ENCODE measurements around the gene TMEM232.
"Not testable (repeated sequence)": the region's sequence is repeated elsewhere in the genome, so short reads cannot be mapped to it uniquely, and the experiment has no call there.

The TMEM232 gene

DNA sequence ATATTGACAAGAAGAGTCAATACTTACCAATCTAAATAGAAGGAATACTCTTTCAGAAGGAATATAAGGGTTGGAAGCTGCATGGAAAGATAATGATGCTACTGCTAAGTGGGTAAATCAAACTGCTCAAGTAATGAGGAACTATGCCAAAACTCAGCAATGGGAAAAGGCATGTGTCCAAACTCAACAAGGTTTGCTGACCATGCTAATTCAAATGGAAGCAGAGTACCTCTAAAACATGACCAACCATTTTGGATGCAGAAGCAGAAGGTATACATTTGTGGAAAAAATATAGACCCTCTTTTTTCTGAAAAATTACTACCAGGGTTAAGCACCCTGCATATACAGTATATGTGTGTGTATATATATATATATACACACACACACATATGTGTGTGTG lies 21.1 kb downstream of the TMEM232 start:
- no peak for DNase-seq

- DNase-seq: no peak
Observed at GRCh38 chr5:110703481-110703880, 23.0 kb downstream of the TMEM232 start.

DNA sequence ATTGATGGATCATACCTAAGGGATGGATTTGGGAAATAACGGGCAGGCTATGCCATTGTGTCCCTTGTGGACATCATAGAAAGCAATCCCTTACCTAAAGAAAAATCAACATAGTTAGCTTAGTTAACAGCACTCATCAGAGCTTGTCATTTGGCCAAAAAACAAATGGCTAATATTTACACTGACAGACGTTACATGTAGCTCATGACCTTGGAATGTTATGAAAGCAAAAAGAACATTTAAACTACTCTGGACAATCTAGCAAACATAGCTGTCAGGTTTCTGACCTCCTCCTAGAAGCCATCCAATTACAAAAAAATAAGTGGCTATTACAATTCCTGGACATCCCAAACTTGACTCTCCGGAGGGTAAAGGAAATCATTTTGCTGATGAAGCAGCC lies 23.8 kb downstream of the TMEM232 start:
- DNase-seq: no peak

DNA sequence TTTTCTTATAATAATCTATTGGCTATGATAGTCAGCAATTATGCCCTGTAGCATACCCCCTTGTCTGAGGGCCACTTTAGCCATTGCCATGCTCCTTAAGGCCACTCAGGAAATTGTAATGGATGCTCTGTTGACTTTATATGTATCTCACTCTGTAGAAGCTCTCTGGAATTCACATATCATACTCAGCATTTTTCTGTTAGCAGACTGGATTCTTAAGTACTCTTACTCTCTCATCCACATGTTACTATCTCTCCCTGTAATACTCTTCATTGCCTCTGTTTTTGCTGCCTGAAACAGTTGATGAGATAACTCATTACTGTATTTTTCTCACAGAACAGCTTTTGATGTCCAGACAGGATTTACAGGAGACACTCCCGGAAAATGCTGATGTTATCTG lies 24.2 kb downstream of the TMEM232 start:
- DNase-seq: no peak

DNA sequence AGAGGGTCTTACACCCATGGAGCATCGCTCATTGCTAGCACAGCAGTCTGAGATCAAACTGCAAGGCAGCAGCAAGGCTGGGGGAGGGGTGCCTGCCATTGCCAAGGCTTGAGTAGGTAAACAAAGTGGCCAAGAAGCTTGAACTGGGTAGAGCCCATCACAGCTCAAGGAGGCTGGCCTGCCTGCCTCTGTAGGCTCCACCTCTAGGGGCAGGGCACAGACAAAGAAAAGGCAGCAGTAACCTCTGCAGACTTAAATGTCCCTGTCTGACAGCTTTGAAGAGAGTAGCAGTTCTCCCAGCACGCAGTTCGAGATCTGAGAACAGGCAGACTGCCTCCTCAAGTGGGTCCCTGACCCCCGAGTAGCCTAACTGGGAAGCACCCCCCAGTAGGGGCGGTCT lies 33.8 kb downstream of the TMEM232 start:
- DNase-seq: not testable (repeated sequence)

GRCh38 chr5:110690587-110690986 lies 35.9 kb downstream of the TMEM232 start:
- not testable (repeated sequence) for DNase-seq

DNA sequence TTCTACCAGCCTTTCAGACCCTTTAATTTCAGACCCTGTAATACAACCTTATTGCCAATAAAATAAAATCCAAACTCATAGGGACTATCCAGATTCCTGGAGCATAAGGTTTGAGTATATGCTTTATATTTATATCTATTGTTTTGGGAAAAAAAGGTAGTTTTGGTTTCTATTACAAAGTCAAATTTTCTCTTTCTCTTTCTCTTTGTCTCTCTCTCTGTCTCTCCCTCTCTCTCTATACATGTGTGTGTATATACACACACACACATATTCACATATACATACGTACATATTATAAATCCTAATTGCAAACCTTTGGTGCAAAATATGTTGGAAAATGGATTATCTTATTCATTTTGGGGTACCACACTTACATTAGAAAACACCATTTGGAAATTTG lies 39.0 kb downstream of the TMEM232 start:
- no peak for DNase-seq

DNA sequence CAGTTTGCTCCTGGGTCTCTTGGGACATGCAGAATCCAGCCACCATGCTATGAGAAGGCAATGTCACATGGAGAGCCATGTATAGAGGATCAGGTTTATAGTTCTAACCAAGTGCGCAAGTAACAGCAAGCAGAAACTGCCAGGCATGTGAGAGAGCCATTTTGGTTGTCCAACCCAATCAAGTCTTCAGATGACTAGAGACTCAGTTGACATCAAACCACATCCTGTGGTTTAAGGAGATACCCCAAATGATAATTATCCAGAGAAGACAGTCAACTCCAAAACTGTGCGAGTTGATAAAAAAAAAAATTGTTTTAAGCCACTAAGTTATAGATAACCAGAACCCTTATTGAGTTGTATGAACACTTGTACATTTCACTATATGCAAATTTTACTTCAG lies 40.2 kb downstream of the TMEM232 start:
- no peak for DNase-seq

DNA sequence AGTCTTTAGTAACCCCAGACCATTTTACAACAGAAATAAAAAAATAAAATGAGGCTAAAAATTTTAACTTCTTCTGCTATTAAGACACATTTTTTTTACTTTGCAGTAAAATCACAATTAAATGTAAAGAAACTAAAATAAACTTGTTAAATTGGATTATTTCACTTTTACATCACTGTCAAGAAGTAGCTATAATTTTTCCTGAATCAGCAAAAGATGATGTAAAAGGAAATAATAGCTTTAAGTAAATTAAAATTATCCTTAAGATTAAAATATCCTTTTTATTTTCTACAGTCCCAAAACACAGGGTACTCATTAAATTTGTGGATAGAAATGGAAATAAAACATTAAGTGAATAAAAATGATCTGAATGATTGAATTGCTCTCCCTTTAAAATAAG lies 44.5 kb downstream of the TMEM232 start:
- DNase-seq: no peak

- DNase-seq: no peak
Observed at GRCh38 chr5:110681109-110681508, 45.4 kb downstream of the TMEM232 start.

DNA sequence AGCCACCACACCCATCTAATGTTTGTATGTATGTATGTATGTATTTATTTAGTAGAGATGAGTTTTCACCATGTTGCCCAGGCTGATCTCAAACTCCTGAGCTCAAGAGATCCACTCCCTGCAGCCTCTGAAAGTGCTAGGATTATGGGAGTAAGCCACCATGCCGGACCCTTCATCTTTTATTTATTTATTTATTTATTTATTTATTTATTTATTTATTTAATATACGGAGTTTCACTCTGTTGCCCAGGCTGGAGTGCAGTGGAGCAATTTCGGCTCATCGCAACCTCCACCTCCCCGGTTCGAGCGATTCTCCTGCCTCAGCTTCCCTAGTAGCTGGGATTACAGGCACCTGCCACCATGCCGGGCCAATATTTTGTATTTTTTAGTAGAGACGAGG lies 49.9 kb downstream of the TMEM232 start:
- DNase-seq: not testable (repeated sequence)

GRCh38 chr5:110665184-110665726 lies 61.2 kb downstream of the TMEM232 start:
- DNase-seq: no peak

DNA sequence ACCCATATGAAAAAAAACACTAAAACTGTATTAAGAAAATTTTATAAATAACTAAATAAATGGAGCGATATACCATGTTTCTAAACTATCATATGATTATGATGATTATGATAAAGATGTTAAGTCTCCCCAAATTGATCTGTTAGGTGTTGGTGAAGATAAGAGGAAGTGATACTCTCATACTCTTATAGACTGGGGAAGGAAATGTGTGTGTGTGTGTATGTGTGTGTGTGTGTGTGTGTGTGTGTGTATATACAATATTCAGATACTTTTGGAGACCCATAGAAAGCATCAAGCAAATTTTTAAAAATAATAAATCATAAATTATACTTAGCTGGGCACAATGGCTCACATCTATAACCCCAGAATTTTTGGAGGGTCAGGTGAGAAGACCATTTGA lies 62.9 kb downstream of the TMEM232 start:
- no peak for DNase-seq

DNA sequence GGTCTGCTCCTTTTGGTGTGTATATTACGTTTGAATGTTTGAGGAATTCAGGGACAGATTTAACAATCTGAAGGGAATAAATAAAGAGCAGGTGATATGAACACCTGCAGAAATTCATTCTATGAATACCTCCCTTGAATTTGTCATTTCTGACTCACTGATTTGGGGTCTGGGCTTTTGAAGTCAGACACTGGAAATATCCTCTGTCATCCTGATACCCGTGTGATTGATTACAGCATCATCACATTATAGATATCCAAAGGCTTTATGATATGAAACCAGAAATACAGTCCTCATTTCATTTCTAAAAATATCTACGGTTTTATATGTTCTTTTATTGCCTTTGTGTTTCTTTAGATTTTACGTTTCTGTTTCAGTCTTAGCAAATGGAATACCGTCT lies 68.5 kb downstream of the TMEM232 start:
- DNase-seq: no peak

DNA sequence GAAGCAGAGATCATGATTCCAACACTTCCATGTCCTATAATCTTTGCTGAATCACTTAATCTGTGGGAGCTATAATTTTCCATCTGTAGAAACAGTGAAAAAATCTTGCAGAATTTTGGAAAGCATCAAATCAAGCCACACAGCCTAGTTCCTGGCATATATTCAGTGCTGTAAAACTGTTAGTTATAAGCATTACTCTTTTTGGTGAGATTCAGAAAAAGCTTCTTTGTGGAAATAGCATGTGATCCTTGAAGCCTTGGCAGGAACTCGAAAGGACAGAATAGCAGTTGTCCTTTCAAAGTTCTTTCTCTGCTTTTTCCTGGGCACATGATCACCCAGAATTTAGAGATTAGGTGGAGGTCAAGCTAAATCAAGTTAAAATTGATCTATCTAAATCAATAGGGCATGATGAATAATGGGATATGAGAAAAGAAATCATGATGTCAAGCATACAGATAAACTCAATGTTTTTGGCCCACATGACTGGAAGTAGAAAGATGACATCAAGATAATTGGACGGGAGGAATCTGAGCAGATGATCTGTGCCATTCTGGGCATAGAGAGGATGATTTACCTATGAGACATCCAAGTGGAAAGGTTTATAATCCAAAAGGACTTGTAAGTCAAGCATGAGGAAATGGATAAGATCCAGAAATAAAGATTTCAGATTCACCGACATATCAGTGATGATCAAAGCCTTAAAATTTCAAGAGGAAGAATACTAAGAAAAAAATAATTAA lies 73.1 kb downstream of the TMEM232 start:
- no peak for DNase-seq

- no peak for DNase-seq
Observed at GRCh38 chr5:110651507-110651906, 75.0 kb downstream of the TMEM232 start.

DNA sequence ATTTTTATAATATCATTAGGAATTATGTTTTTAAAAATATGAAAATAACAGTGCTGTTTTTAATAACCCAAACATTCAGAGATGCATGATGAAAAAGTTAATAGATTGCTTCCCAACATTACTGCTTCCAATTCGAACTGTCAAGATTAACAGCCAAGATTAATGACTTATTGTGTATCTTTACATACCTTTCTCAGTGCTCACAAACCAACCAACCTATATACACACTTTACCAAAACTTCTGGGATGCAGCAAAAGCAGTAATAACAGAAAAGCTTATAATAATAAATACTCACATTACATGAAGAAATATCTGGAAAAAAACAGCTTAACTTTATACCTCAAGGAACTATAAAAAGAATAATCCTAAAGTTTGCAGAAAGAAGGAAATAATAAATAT lies 82.1 kb downstream of the TMEM232 start:
- no peak for DNase-seq

DNA sequence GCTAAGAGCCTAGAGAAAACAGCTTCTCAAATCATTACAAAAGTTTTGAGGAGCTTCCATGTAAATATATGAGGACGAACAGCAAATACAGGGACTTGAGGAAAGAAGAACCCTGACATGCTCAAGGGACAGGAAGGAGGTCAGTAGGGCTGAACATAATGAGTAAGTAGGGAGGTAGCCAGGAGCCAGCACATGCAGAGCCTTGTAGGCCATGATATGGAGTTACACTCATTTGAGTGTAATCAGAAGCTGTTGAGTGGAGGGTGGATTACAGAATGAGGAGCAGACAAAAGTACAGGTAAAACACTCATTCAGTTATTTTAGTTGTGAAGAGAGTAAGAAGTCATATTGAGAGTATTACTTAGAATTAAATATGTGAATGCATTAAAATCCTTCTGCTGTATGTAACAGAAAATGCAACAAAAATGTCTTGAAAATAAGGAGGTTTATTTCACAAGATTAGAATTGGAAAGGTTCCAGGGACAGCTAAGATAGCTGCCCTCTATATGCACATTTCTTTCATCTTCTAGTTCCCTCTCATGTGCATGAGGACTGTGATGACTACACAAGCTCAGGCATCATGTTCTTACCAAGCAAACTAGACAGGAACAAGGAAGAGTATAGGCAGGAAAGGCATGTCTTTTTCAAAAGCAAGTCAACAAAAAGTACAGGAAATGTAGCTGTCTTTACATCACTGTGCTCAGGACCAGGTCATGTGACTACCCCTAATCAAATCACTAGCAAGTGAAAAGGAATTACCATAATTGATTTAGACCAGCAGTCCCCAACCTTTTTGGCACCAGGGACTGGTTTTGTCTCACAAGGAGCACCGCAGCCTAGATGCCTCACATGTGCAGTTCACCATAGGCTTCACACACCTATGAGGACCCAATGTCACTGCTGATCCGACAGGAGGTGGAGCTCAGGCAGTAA lies 87.2 kb downstream of the TMEM232 start:
- DNase-seq: no peak

- no peak for DNase-seq
Observed at GRCh38 chr5:110634475-110634874, 92.0 kb downstream of the TMEM232 start.

GRCh38 chr5:110631236-110631635 lies 95.2 kb downstream of the TMEM232 start:
- DNase-seq: no peak

DNA sequence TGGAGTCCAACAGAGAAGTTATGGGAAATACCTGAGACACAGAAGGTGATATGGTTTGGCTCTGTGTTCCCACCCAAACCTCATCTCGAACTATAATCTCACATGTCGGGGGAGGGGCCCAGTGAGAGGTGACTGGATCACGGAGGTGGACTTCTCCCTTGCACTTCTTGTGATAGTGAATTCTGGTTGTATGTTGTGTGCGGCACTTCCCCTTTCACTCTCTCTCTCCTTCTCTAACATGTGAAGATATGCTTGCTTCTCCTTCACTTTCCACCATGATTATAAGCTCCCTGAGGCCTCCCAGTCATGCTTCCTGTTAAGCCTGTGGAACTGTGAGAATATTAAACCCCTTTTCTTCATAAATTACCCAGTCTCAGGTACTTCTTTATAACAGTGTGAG lies 96.1 kb downstream of the TMEM232 start:
- no peak for DNase-seq

DNA sequence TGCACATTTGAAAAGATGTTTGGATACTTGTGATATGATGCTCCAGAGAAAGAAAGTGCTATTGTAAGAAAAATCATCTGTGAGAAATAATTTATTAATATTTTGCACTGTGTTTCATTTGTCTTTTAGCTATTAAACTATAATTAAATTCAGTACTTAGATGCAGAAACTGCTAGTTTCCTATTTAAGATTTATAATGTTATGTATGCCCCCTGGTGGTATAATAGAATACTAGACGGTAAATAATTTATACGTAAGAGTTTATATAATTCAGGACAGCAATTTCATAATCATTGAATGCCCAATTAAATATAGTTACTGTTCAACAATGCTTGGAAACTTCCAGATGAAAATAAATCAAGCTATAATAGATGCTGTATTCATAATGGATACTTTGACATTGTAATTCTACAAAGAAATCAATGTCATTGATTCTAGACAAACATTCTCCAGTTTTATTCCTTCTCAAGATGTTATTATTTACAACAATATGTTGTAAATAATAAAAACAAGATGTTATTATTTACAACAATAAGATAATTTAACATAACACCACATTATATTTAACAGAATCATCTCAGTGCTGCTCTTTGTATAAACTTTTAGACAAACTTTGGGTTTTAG lies 101.0 kb downstream of the TMEM232 start:
- DNase-seq: peak; percentile 5 to 30

GRCh38 chr5:110623874-110624273 lies 102.6 kb downstream of the TMEM232 start:
- no peak for DNase-seq

Data from NCI-H2081 (cell line).